GM18526 (cell line): Measurements from ENCODE around the gene RNF215.

Source experiments
- POLR2A ChIP-seq: IDR thresholded peaks from 3 replicates; pipeline ENCODE4 v1.6.1; 2011; ENCODE audit not compliant: insufficient read length; ENCODE audit errors: extremely low read depth

The RNF215 gene

GRCh38 chr22:30390974-30391691, 3.9 kb upstream of the RNF215 start:
- TF ChIP-seq POLR2A, result no peak

- TF ChIP-seq POLR2A, result no peak
Observed at GRCh38 chr22:30386608-30386959, 627 bp downstream of the RNF215 start.

- TF ChIP-seq POLR2A, result no peak
Observed at GRCh38 chr22:30385942-30386341, 1.3 kb downstream of the RNF215 start.

GRCh38 chr22:30383061-30383460, 4.2 kb downstream of the RNF215 start:
- TF ChIP-seq POLR2A, result no peak

GRCh38 chr22:30382340-30382739, 4.9 kb downstream of the RNF215 start:
- TF ChIP-seq POLR2A, result no peak

- no peak for TF ChIP-seq POLR2A
Observed at GRCh38 chr22:30381264-30381663, 5.9 kb downstream of the RNF215 start.

DNA sequence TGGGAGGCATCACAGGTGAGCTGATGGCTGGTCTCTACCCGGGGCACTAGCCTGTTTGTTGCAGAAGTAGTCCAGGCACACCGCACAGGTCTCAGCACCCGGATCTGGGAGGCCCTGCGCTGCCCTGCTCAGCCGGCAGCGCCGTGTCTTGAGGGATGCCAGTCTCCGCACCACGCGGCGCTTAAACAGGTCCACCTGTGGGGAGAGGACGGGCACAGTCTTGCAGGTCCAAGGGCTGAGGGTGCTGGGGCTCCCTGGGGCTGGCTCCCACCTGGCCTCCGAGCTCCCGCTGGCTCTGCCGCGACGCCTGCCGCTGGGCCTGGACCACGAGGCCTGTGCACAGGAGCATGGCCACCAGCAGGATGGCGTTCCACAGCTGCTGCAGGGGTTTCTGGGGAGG, 7.2 kb downstream of the RNF215 start:
- no peak for TF ChIP-seq POLR2A

GRCh38 chr22:30375312-30375849, 11.8 kb downstream of the RNF215 start:
- no peak for TF ChIP-seq POLR2A

GRCh38 chr22:30373331-30374325, 13.6 kb downstream of the RNF215 start:
- no peak for TF ChIP-seq POLR2A

- no peak for TF ChIP-seq POLR2A
Observed at GRCh38 chr22:30372915-30373314, 14.3 kb downstream of the RNF215 start.

DNA sequence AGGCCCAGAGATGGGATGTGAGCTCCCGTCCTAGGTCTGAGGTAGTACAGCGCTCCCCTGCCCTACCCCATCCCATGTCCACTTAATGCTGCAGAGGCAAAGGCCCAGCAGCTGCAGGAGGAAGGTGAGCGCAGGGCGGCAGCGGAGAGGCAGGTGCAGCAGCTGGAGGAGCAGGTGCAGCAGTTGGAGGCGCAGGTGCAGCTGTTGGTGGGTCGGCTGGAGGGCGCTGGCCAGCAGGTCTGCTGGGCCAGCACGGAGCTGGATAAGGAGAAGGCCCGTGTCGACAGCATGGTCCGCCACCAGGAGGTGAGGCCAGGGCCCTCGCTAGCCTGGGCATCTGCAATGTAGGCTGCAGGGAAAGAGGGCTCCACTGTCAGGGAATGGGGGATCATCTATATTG, 15.2 kb downstream of the RNF215 start:
- no peak for TF ChIP-seq POLR2A

DNA sequence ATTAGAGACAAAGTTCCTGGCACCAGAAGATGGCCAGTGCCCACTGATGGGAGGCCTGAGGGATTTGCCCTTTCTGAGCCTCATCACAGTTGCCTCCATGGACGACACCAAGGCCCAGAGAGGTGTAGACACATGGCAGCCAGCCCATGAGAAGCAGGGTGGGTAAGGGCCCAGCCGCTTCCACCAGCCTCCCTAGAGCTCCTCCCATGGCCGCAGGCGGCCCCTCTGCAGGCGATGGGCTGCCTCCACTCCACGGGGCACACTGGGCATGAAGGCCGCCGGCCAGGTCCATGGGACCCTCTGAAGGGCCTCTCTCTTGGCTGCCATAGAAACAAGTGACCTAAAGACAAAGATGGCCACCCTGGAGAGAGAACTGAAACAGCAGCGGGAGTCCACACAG, 15.9 kb downstream of the RNF215 start:
- no peak for TF ChIP-seq POLR2A

- no peak for TF ChIP-seq POLR2A
Observed at GRCh38 chr22:30370641-30371230, 16.5 kb downstream of the RNF215 start.

DNA sequence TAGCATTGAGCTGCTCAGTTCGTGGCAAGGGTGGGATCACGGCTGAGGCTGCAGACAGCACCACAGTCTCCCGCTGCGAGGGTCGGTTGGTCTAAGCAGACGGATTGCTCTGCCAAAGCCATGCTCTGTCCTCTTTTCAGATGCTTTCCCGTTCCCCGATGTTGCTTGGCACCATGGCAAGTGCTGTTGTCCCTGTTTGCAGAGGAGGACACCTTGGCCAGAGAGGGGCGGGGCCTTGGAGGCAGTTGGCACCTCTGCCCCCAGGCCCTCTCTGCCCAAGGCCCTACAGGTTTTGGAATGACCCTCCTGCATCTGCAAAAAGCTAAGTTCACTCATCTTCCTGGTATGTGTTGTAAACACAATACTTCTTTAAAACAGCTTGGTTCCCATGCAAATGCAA, 18.8 kb downstream of the RNF215 start:
- no peak for TF ChIP-seq POLR2A

- TF ChIP-seq POLR2A, result no peak
Observed at GRCh38 chr22:30365891-30366290, 21.3 kb downstream of the RNF215 start.
